Colonic mucosa (tissue), 4 donors: Measurements from ENCODE around the gene SLC35C1. TPM values are rescaled to one million over a fixed set of nuclear protein-coding genes. Genes with fewer than 3 reads are reported as not detected.

ENCODE experiments used
- DNase-seq: peaks from one replicate; pipeline ENCODE4 v3.0.0-alpha.2; 2020
- H3K27ac ChIP-seq: fragments of 200-600 bp; one replicate; pipeline ENCODE4 v1.8.0; 2021
- H3K27me3 ChIP-seq: fragments of 200-600 bp; one replicate; pipeline ENCODE4 v1.8.0; 2021
- H3K36me3 ChIP-seq: fragments of 200-600 bp; one replicate; pipeline ENCODE4 v1.8.0; 2021
- H3K4me1 ChIP-seq: fragments of 200-600 bp; one replicate; pipeline ENCODE4 v1.8.0; 2021; ENCODE audit warnings: mild to moderate bottlenecking
- H3K4me3 ChIP-seq: fragments of 200-600 bp; one replicate; pipeline ENCODE4 v1.8.0; 2021
- H3K9ac ChIP-seq, 2 donors: one replicate each; pipeline ENCODE4 v1.7.0; 2013; ENCODE audit warnings: control low read depth in 2 of 2, low read depth in 2 of 2, low read length in 2 of 2
- H3K9me3 ChIP-seq: fragments of 200-600 bp; one replicate; pipeline ENCODE4 v1.8.0; 2021
- intact Hi-C: fragments of 100-400 bp; cut with DNase I; formaldehyde crosslinking; loops from one replicate; pipeline ENCODE4 v1.14.1; 2022
- total RNA-seq, 2 donors: library from RNA; stranded (reverse); fragmentation: NEBNext Ultra II Directional in 1 of 2; extraction: Animal tissue kit (Norgen Biotek cat#: 25700) in 1 of 2; gene quantifications; one replicate each; pipeline ENCODE4 v1.2.1, GENCODE V29; 2021
- TF ChIP-seq, protein P1 (sequence below): fragments of 200-600 bp; IDR thresholded peaks from one replicate; pipeline ENCODE4 v1.8.0; 2022; ENCODE audit warnings: antibody characterized with exemption, mild to moderate bottlenecking
- donor health status: healthy.
- donor health status: DM: no; HTN: no; CAD: no.
- donor health status: DM: no; HTN: no; CAD: no.

SLC35C1 gene
- 10 to 100 TPM; 37.5 to 45.2 TPM for total RNA-seq

DNA sequence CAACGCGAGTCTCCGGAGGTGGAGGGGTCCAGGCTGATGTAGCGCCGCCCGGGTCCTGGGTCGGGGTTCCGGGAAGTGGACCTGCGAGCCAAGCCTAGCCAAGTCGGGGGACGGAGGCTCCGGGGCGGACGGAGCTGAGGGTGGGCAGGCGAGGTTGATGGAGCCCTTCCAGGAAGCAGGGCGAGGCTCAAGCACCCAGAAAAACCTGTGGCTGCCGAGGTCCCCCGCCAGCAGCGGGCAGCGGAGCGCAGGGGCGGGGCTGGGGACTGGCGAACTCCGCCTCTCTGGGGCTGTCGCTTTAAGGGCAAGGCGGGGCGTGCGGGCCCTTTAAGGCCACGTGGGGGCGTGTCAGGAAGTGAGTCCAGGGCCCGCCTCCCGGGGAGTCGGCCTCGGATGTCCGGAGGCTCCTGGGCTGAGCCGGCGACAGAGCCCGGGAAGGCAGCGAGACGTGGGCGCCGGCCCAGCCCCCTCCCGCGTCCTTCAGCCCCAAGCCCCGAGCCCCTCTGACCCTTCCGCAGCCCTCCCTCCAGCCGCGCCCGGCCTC is at the start of gene SLC35C1:
TSS of gene SLC35C1 (plus strand) at position 389 of the 544 bp plus-strand sequence. CDS start 653 bp downstream, outside the sequence.
- DNase-seq: peak; percentile 98
- TF ChIP-seq, protein P1, sequence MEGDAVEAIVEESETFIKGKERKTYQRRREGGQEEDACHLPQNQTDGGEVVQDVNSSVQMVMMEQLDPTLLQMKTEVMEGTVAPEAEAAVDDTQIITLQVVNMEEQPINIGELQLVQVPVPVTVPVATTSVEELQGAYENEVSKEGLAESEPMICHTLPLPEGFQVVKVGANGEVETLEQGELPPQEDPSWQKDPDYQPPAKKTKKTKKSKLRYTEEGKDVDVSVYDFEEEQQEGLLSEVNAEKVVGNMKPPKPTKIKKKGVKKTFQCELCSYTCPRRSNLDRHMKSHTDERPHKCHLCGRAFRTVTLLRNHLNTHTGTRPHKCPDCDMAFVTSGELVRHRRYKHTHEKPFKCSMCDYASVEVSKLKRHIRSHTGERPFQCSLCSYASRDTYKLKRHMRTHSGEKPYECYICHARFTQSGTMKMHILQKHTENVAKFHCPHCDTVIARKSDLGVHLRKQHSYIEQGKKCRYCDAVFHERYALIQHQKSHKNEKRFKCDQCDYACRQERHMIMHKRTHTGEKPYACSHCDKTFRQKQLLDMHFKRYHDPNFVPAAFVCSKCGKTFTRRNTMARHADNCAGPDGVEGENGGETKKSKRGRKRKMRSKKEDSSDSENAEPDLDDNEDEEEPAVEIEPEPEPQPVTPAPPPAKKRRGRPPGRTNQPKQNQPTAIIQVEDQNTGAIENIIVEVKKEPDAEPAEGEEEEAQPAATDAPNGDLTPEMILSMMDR: no peak
- Histone ChIP-seq H3K27me3 (no peaks in the 10 kb centered on the region), H3K4me3 (peak within 1 kb of the TSS; percentile 77), H3K9me3 (no peaks in the 10 kb centered on the region), H3K9ac (peak within 1 kb of the TSS; percentile 82 to 97), H3K27ac (peak within 1 kb of the TSS; percentile 92), H3K36me3 (no peaks in the 10 kb centered on the region), H3K4me1 (peaks cover 11% of the 10 kb centered on the region)
- intact Hi-C loops: no loop called here

DNA sequence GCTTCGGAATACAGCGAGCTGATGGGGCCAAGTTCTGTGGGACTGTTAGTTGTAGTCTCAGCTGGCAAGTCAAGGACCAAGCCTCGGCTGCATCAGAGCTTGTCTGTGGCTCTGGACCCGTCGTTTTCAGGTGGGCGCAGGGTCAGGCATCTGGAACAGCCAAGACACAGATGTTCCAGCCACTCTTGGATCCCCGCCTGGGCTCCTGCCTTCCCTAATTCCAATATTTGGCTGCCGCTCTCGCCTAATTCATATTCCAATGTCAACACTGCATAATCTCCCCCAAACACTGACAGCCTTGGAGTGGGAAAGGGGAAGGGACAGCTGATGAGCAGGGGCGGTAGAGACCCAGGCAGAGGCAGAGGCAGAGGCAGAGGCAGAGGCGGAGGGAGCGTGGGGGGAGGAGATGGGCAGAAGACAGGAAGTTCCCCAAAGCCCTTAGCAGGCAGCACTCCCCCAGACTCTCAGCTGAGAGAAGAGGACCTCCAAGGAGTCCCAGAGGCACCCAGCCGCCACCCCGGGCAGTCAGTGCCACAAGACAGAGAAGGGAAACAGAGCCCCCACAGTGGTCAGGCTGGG is 49.6 kb upstream of the SLC35C1 start:
- Histone ChIP-seq H3K36me3 (no peaks in the 10 kb centered on the region), H3K27ac (no peak overlapping the region), H3K4me1 (no peaks in the 10 kb centered on the region), H3K27me3 (no peaks in the 10 kb centered on the region), H3K9ac (no peak overlapping the region), H3K4me3 (no peak overlapping the region), H3K9me3 (no peaks in the 10 kb centered on the region)
- no peak for DNase-seq
- intact Hi-C loops: no loop called here
- TF ChIP-seq, protein P1: no peak

DNA sequence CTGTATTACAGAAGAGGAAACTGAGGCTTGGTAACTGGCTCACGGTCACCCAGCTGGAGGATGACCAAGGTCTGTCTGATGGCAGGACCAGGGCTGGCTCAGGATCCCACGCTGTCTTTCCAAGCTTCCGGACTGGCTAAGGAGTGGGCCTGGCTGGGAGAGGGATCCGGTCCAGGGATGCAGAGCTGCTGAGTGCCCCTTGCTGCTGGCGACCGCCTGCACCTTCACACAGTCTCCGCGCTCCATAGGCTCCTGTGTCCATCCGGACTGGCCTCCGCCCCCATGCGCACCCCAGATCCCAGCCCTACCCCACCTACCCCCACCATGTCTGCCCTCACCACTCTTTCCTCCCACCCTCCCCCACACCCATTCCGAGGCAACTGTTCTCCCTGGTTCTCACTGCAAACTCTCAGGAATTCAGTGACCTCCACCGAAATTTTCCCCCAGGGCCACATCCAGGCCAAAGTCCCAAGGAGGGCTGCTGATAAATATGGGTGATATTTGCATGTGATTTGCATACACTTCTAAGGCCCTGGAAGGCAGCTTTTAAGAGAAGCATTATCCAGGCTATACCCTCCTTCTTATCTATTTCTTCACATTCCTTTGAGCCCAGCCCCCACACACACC is 48.5 kb upstream of the SLC35C1 start:
- Histone ChIP-seq H3K9ac (no peak overlapping the region), H3K27ac (no peak overlapping the region), H3K9me3 (no peaks in the 10 kb centered on the region), H3K36me3 (no peaks in the 10 kb centered on the region), H3K27me3 (no peaks in the 10 kb centered on the region), H3K4me1 (no peaks in the 10 kb centered on the region), H3K4me3 (no peak overlapping the region)
- TF ChIP-seq, protein P1: no peak
- no peak for DNase-seq
- intact Hi-C loops: no loop called here

DNA sequence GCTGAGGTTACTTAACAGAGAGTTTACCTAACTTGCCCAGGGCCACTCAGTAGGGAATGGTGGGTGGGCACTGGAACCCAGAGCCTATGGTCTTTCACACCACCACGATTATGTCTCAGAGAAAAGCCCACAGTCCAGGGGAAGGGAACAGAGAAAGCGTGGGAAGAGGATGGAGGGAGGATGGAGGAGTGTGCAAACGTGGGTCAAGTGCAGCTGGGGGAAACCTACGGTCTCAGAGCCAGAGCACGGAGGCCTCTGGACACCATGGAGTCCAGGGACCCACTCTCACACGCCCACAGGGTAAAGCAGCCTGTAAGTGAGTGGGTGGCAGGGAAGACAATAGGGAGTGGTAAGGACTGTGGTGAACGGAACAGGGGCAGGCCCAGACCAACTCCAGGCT is 47.3 kb upstream of the SLC35C1 start:
- Histone ChIP-seq H3K36me3 (no peaks in the 10 kb centered on the region), H3K4me1 (no peaks in the 10 kb centered on the region), H3K9ac (no peak overlapping the region), H3K4me3 (no peak overlapping the region), H3K27me3 (no peaks in the 10 kb centered on the region), H3K9me3 (no peaks in the 10 kb centered on the region), H3K27ac (no peak overlapping the region)
- intact Hi-C loops: no loop called here
- TF ChIP-seq, protein P1: no peak
- no peak for DNase-seq

DNA sequence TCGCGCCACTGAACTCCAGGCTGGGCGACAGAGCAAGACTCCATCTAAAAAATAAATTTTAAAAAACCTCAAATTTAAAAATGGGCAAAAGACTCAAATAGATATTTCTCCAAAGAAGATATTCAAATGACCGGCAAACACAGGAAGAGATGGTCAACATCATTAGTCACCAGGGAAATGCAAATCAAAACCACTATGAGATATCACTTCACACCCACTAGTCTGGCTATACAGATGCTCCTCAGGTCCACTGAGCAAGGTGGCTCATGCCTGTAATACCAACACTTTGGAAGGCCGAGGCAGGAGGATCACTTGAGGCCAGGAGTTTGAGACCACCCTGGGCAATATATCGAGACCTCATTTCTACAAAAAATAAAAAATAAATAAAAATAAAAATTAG is 43.3 kb upstream of the SLC35C1 start:
- Histone ChIP-seq H3K9me3 (no peaks in the 10 kb centered on the region), H3K36me3 (no peaks in the 10 kb centered on the region), H3K27me3 (no peaks in the 10 kb centered on the region), H3K4me1 (no peaks in the 10 kb centered on the region), H3K4me3 (no peak overlapping the region), H3K9ac (no peak overlapping the region), H3K27ac (no peak overlapping the region)
- intact Hi-C loops: loop anchor here (10.0 kb wide), 1 partner anchor 417 kb away; no protein-coding TSS in a partner anchor
- TF ChIP-seq, protein P1: no peak
- DNase-seq: no peak
